ENCODE results near the gene MOB3A. TPM values are rescaled to one million over a fixed set of nuclear protein-coding genes. Genes with fewer than 3 reads are reported as not detected.

MOB3A gene
- total and polyA plus RNA-seq, 10 of the 15 experiments (the other 5 are each of a cell fraction or from before 2014, with no cell fraction given), result 7.5 to 229 (median 79.4) TPM

DNA sequence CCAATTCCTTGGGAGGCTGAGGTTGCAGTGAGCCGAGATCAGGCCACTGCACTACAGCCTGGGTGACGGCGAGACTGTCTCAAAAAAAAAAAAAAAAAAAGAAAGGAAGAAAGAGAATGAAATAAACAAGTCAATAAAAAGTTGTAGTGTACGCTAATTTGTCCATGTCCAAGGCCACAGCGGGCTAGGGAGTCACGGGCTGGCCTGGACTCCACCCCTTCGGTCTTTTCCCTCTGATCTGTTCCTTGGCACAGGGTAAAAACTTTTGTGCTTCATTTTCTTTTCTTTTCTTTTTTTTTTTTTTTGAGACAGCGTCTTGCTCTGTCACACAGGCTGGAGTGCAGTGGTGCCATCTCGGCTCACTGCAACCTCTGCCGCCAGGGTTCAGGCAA lies 25.7 kb downstream of the MOB3A start:
- Histone ChIP-seq H3K4me2 (ENCODE audit: control insufficient read depth, insufficient read depth) (no peak overlapping the region), H3K79me2 (ENCODE audit: control insufficient read depth, insufficient read depth, low read length) (peaks cover 24% of the 10 kb centered on the region), H3K4me3 (no peak overlapping the region), H3K9me3 (replicated peaks; ENCODE audit: control insufficient read depth, insufficient read depth, low read length) (no peaks in the 10 kb centered on the region), H3K9ac (ENCODE audit: control insufficient read depth, insufficient read depth, low read length) (no peak overlapping the region), H3K27me3 (replicated peaks in 1 of 2; ENCODE audit: control insufficient read depth in 2 of 2, insufficient read depth in 2 of 2, low read length in 1 of 2) (no peaks in the 10 kb centered on the region), H3K36me3 (ENCODE audit: control insufficient read depth in 2 of 2, insufficient read depth in 2 of 2, low read length in 1 of 2) (peaks cover 22% of the 10 kb centered on the region in 2 experiments), H2AFZ (ENCODE audit: control insufficient read depth, low read depth, low read length) (no peak overlapping the region), H3K4me1 (ENCODE audit: control insufficient read depth, insufficient read depth, low read length) (peaks cover 17% of the 10 kb centered on the region), H4K20me1 (ENCODE audit: control insufficient read depth, insufficient read depth) (peaks cover 7% of the 10 kb centered on the region), H3K27ac (ENCODE audit: control insufficient read depth, insufficient read depth) (no peak overlapping the region)
- CTCF ChIA-PET, result interaction anchor here (0.6 to 2.8 kb wide), 7 partner anchors 13 to 173 kb away, joined by 3 to 18 read pairs (median 7); no protein-coding TSS in a partner anchor
- SMC1A ChIA-PET (ENCODE audit: uncharacterized antibody, unreplicated experiment), result no interaction called here
- BruUV-seq (replicated peaks), result no TSS peak
- FAIRE-seq (no peak), DNase-seq (ENCODE audit: low read depth, low spot score) (no peak), ATAC-seq (no peak; the same call in 2 of the 3 replicates)
- RAD21 ChIA-PET (ENCODE audit: unreplicated experiment), result interaction anchor here (0.6 to 3.5 kb wide), 3 partner anchors 22 to 196 kb away, joined by 4 to 9 read pairs (median 4); no protein-coding TSS in a partner anchor
- intact Hi-C loops (cut with micrococcal nuclease; ENCODE audit: unreplicated experiment) (loop anchor here (2.0 kb wide), 1 partner anchor 52 kb away; no protein-coding TSS in a partner anchor), in situ Hi-C loops (cut with MboI) (no loop called here)
- WGBS (ENCODE audit: insufficient coverage, insufficient replicate concordance, low lambda C conversion rate, missing lambda C conversion rate), result 87% methylated on average over 5 of the region's 10 CpGs
- TF ChIP-seq TBL1XR1 (IDR thresholded peaks at IDR 0.05; ENCODE audit: low read depth, low read length) (no peak), JUNB (IDR thresholded peaks at IDR 0.05) (no peak), KLF5 (IDR thresholded peaks at IDR 0.05; ENCODE audit: partially characterized antibody) (no peak), MEF2A (IDR thresholded peaks at IDR 0.05; ENCODE audit: insufficient read depth, low read depth, low read length) (no peak), SIN3A (IDR thresholded peaks at IDR 0.05; ENCODE audit: low read depth, low read length) (no peak)
- TF ChIP-seq, protein P1, sequence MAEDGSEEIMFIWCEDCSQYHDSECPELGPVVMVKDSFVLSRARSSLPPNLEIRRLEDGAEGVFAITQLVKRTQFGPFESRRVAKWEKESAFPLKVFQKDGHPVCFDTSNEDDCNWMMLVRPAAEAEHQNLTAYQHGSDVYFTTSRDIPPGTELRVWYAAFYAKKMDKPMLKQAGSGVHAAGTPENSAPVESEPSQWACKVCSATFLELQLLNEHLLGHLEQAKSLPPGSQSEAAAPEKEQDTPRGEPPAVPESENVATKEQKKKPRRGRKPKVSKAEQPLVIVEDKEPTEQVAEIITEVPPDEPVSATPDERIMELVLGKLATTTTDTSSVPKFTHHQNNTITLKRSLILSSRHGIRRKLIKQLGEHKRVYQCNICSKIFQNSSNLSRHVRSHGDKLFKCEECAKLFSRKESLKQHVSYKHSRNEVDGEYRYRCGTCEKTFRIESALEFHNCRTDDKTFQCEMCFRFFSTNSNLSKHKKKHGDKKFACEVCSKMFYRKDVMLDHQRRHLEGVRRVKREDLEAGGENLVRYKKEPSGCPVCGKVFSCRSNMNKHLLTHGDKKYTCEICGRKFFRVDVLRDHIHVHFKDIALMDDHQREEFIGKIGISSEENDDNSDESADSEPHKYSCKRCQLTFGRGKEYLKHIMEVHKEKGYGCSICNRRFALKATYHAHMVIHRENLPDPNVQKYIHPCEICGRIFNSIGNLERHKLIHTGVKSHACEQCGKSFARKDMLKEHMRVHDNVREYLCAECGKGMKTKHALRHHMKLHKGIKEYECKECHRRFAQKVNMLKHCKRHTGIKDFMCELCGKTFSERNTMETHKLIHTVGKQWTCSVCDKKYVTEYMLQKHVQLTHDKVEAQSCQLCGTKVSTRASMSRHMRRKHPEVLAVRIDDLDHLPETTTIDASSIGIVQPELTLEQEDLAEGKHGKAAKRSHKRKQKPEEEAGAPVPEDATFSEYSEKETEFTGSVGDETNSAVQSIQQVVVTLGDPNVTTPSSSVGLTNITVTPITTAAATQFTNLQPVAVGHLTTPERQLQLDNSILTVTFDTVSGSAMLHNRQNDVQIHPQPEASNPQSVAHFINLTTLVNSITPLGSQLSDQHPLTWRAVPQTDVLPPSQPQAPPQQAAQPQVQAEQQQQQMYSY (CRISPR knock-in tag; IDR thresholded peaks at IDR 0.05), result no peak
- TF ChIP-seq, protein P2, sequence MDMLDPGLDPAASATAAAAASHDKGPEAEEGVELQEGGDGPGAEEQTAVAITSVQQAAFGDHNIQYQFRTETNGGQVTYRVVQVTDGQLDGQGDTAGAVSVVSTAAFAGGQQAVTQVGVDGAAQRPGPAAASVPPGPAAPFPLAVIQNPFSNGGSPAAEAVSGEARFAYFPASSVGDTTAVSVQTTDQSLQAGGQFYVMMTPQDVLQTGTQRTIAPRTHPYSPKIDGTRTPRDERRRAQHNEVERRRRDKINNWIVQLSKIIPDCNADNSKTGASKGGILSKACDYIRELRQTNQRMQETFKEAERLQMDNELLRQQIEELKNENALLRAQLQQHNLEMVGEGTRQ (IDR thresholded peaks at IDR 0.05; ENCODE audit: borderline replicate concordance, low read depth, low read length), result no peak
- TF ChIP-seq, protein P3, sequence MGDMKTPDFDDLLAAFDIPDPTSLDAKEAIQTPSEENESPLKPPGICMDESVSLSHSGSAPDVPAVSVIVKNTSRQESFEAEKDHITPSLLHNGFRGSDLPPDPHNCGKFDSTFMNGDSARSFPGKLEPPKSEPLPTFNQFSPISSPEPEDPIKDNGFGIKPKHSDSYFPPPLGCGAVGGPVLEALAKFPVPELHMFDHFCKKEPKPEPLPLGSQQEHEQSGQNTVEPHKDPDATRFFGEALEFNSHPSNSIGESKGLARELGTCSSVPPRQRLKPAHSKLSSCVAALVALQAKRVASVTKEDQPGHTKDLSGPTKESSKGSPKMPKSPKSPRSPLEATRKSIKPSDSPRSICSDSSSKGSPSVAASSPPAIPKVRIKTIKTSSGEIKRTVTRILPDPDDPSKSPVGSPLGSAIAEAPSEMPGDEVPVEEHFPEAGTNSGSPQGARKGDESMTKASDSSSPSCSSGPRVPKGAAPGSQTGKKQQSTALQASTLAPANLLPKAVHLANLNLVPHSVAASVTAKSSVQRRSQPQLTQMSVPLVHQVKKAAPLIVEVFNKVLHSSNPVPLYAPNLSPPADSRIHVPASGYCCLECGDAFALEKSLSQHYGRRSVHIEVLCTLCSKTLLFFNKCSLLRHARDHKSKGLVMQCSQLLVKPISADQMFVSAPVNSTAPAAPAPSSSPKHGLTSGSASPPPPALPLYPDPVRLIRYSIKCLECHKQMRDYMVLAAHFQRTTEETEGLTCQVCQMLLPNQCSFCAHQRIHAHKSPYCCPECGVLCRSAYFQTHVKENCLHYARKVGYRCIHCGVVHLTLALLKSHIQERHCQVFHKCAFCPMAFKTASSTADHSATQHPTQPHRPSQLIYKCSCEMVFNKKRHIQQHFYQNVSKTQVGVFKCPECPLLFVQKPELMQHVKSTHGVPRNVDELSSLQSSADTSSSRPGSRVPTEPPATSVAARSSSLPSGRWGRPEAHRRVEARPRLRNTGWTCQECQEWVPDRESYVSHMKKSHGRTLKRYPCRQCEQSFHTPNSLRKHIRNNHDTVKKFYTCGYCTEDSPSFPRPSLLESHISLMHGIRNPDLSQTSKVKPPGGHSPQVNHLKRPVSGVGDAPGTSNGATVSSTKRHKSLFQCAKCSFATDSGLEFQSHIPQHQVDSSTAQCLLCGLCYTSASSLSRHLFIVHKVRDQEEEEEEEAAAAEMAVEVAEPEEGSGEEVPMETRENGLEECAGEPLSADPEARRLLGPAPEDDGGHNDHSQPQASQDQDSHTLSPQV (IDR thresholded peaks at IDR 0.05), result no peak
- POLR2A ChIA-PET, result interaction anchor here (0.6 to 1.0 kb wide), 8 partner anchors 11 to 1692 kb away, joined by 3 to 7 read pairs (median 3); partner anchors contain the start of gene MRPL54

Measured in GM12878 (cell line).